Activated T-helper 2 cell treated with anti-CD3 and anti-CD28 coated beads, Interferon-gamma antibody, Interleukin-2, Interleukin-4, amounts not matched to agents 10 μg/mL and 5 μg/mL and 100 μg/mL, durations not matched to agents 14 hours and 24 hours and 36 hours (primary cell): Measurements from ENCODE around the gene MIB1. TPM values are rescaled to one million over a fixed set of nuclear protein-coding genes. Genes with fewer than 3 reads are reported as not detected.

Source experiments
- DNase-seq: peaks from one replicate; pipeline ENCODE4 v3.0.0; 2021; ENCODE audit warnings: low spot score
- H3K27ac Mint-ChIP-seq: one replicate; pipeline ENCODE4 v1.8.0; 2021; ENCODE audit warnings: mixed read lengths
- H3K27me3 Mint-ChIP-seq: one replicate; pipeline ENCODE4 v1.8.0; 2021; ENCODE audit warnings: low read depth, mixed read lengths
- H3K36me3 Mint-ChIP-seq: one replicate; pipeline ENCODE4 v1.8.0; 2021; ENCODE audit warnings: low read depth, mixed read lengths
- H3K4me1 Mint-ChIP-seq: one replicate; pipeline ENCODE4 v1.8.0; 2021; ENCODE audit warnings: low read depth, mixed read lengths
- H3K4me3 Mint-ChIP-seq: one replicate; pipeline ENCODE4 v1.8.0; 2021; ENCODE audit warnings: low read depth, mild to moderate bottlenecking, moderate library complexity, mixed read lengths
- H3K9me3 Mint-ChIP-seq: one replicate; pipeline ENCODE4 v1.8.0; 2021; ENCODE audit warnings: mixed read lengths
- intact Hi-C: fragments of 100-400 bp; cut with micrococcal nuclease; formaldehyde crosslinking; loops from one replicate; pipeline ENCODE4 v1.15.1; 2023
- total RNA-seq: library from RNA; stranded (reverse); gene quantifications from 2 replicates; pipeline ENCODE4 v1.2.3, GENCODE V29; 2022

The MIB1 gene
- total RNA-seq, 1 donor from 2014 or later: 45.0 TPM

GRCh38 chr18:21868770-21869169 is 128.2 kb downstream of the MIB1 start:
- H3K27ac Mint-ChIP-seq: no peak overlapping the region
- no peak overlapping the region for H3K4me3 Mint-ChIP-seq
- H3K36me3 Mint-ChIP-seq: peaks cover 15% of the 10 kb centered on the region
- H3K4me1 Mint-ChIP-seq: no peaks in the 10 kb centered on the region
- H3K9me3 Mint-ChIP-seq: no peaks in the 10 kb centered on the region
- DNase-seq: no peak
- intact Hi-C loops: no loop called here
- no peaks in the 10 kb centered on the region for H3K27me3 Mint-ChIP-seq

GRCh38 chr18:21889570-21889969 is 149.0 kb downstream of the MIB1 start:
- intact Hi-C loops: no loop called here
- H3K27me3 Mint-ChIP-seq: peaks cover 10% of the 10 kb centered on the region
- no peaks in the 10 kb centered on the region for H3K36me3 Mint-ChIP-seq
- H3K9me3 Mint-ChIP-seq: no peaks in the 10 kb centered on the region
- H3K4me3 Mint-ChIP-seq: no peak overlapping the region
- H3K4me1 Mint-ChIP-seq: no peaks in the 10 kb centered on the region
- no peak overlapping the region for H3K27ac Mint-ChIP-seq
- no peak for DNase-seq

- H3K36me3 Mint-ChIP-seq: no peaks in the 10 kb centered on the region
- peaks cover 13% of the 10 kb centered on the region for H3K27me3 Mint-ChIP-seq
These were observed 154.2 kb downstream of the MIB1 start for GRCh38 chr18:21894619-21895367.

GRCh38 chr18:21896732-21897336 is 156.2 kb downstream of the MIB1 start:
- Mint-ChIP-seq H3K27me3 (peaks cover 5% of the 10 kb centered on the region), H3K36me3 (no peaks in the 10 kb centered on the region), H3K4me3 (no peak overlapping the region), H3K4me1 (peaks cover 4% of the 10 kb centered on the region), H3K27ac (no peak overlapping the region), H3K9me3 (no peaks in the 10 kb centered on the region)
- intact Hi-C loops: loop anchor here (1.0 kb wide), 1 partner anchor 59 kb away; no protein-coding TSS in a partner anchor
- DNase-seq: no peak

More at GRCh38 chr18:21894619-21895367, 154.2 kb downstream of the MIB1 start:
- no peaks in the 10 kb centered on the region for H3K9me3 Mint-ChIP-seq
- H3K27ac Mint-ChIP-seq: no peak overlapping the region
- intact Hi-C loops: no loop called here
- no peak overlapping the region for H3K4me3 Mint-ChIP-seq
- no peak for DNase-seq
- peaks cover 4% of the 10 kb centered on the region for H3K4me1 Mint-ChIP-seq

GRCh38 chr18:21897811-21898210 is 157.2 kb downstream of the MIB1 start:
- Mint-ChIP-seq H3K9me3 (no peaks in the 10 kb centered on the region), H3K27ac (no peak overlapping the region), H3K27me3 (peaks cover 3% of the 10 kb centered on the region), H3K4me3 (no peak overlapping the region), H3K36me3 (no peaks in the 10 kb centered on the region), H3K4me1 (peaks cover 4% of the 10 kb centered on the region)
- no peak for DNase-seq
- intact Hi-C loops: loop anchor here (1.0 kb wide), 1 partner anchor 58 kb away; no protein-coding TSS in a partner anchor

- Mint-ChIP-seq H3K36me3 (no peaks in the 10 kb centered on the region), H3K27ac (no peak overlapping the region), H3K4me1 (peaks cover 4% of the 10 kb centered on the region), H3K4me3 (no peak overlapping the region), H3K9me3 (no peaks in the 10 kb centered on the region), H3K27me3 (peaks cover 3% of the 10 kb centered on the region)
- DNase-seq: no peak
- intact Hi-C loops: no loop called here
These were observed 160.2 kb downstream of the MIB1 start for GRCh38 chr18:21900605-21901352.

- Mint-ChIP-seq H3K9me3 (no peaks in the 10 kb centered on the region), H3K4me1 (peaks cover 4% of the 10 kb centered on the region), H3K4me3 (no peak overlapping the region), H3K36me3 (no peaks in the 10 kb centered on the region), H3K27ac (no peak overlapping the region), H3K27me3 (peaks cover 3% of the 10 kb centered on the region)
- intact Hi-C loops: no loop called here
- no peak for DNase-seq
These were observed 160.9 kb downstream of the MIB1 start for GRCh38 chr18:21901423-21901945.

- H3K9me3 Mint-ChIP-seq: no peaks in the 10 kb centered on the region
- no peak for DNase-seq
- no peak overlapping the region for H3K4me3 Mint-ChIP-seq
- no peaks in the 10 kb centered on the region for H3K27me3 Mint-ChIP-seq
- H3K27ac Mint-ChIP-seq: no peak overlapping the region
- H3K36me3 Mint-ChIP-seq: no peaks in the 10 kb centered on the region
- H3K4me1 Mint-ChIP-seq: no peaks in the 10 kb centered on the region
- intact Hi-C loops: no loop called here
These were observed 163.1 kb downstream of the MIB1 start for GRCh38 chr18:21903709-21904108.

- H3K27ac Mint-ChIP-seq: no peak overlapping the region
- H3K27me3 Mint-ChIP-seq: no peaks in the 10 kb centered on the region
- intact Hi-C loops: no loop called here
- no peaks in the 10 kb centered on the region for H3K9me3 Mint-ChIP-seq
- DNase-seq: no peak
- no peak overlapping the region for H3K4me3 Mint-ChIP-seq
- H3K4me1 Mint-ChIP-seq: no peaks in the 10 kb centered on the region
- no peaks in the 10 kb centered on the region for H3K36me3 Mint-ChIP-seq
These were observed 164.3 kb downstream of the MIB1 start for GRCh38 chr18:21904856-21905255.

- intact Hi-C loops: no loop called here
- Mint-ChIP-seq H3K4me3 (no peak overlapping the region), H3K4me1 (no peaks in the 10 kb centered on the region), H3K27me3 (peaks cover 3% of the 10 kb centered on the region), H3K9me3 (no peaks in the 10 kb centered on the region), H3K36me3 (no peaks in the 10 kb centered on the region), H3K27ac (no peak overlapping the region)
- DNase-seq: no peak
These were observed 166.9 kb downstream of the MIB1 start for GRCh38 chr18:21907451-21907850.

- no peak overlapping the region for H3K27ac Mint-ChIP-seq
- H3K4me1 Mint-ChIP-seq: no peaks in the 10 kb centered on the region
- H3K9me3 Mint-ChIP-seq: no peaks in the 10 kb centered on the region
- DNase-seq: no peak
- H3K4me3 Mint-ChIP-seq: no peak overlapping the region
- peaks cover 3% of the 10 kb centered on the region for H3K27me3 Mint-ChIP-seq
- intact Hi-C loops: no loop called here
- no peaks in the 10 kb centered on the region for H3K36me3 Mint-ChIP-seq
These were observed 168.1 kb downstream of the MIB1 start for GRCh38 chr18:21908711-21909110.

GRCh38 chr18:21910906-21911305 is 170.3 kb downstream of the MIB1 start:
- Mint-ChIP-seq H3K9me3 (no peaks in the 10 kb centered on the region), H3K4me1 (no peaks in the 10 kb centered on the region), H3K27me3 (peaks cover 7% of the 10 kb centered on the region), H3K27ac (no peak overlapping the region), H3K36me3 (no peaks in the 10 kb centered on the region), H3K4me3 (no peak overlapping the region)
- no peak for DNase-seq
- intact Hi-C loops: no loop called here

- H3K9me3 Mint-ChIP-seq: no peaks in the 10 kb centered on the region
- intact Hi-C loops: no loop called here
- DNase-seq: no peak
- H3K4me3 Mint-ChIP-seq: no peak overlapping the region
- no peaks in the 10 kb centered on the region for H3K4me1 Mint-ChIP-seq
- peaks cover 7% of the 10 kb centered on the region for H3K27me3 Mint-ChIP-seq
- no peaks in the 10 kb centered on the region for H3K36me3 Mint-ChIP-seq
- H3K27ac Mint-ChIP-seq: no peak overlapping the region
These were observed 171.0 kb downstream of the MIB1 start for GRCh38 chr18:21911551-21911950.
